Esophagus (tissue), 2 donors: ENCODE results near the gene NELFB. TPM values are rescaled to one million over a fixed set of nuclear protein-coding genes. Genes with fewer than 3 reads are reported as not detected.

Experiments
- H3K27ac ChIP-seq, 2 donors: one replicate each; pipeline ENCODE4 v1.5.1; 2013; ENCODE audit warnings: low read depth in 2 of 2, mild to moderate bottlenecking in 2 of 2, inconsistent platforms in 1 of 2, low read length in 1 of 2, moderate library complexity in 1 of 2
- H3K27me3 ChIP-seq, 2 donors: one replicate each; pipeline ENCODE4 v1.6.1; 2013; ENCODE audit warnings: low read length in 2 of 2, control low read depth in 1 of 2, mild to moderate bottlenecking in 1 of 2; ENCODE audit not compliant: insufficient read depth in 2 of 2, control insufficient read depth in 1 of 2
- H3K36me3 ChIP-seq, 2 donors: one replicate each; pipeline ENCODE4 v1.6.1; 2013; ENCODE audit warnings: low read length in 1 of 2; ENCODE audit not compliant: control insufficient read depth in 2 of 2, insufficient read depth in 2 of 2
- H3K4me1 ChIP-seq, 2 donors: one replicate each; pipeline ENCODE4 v1.6.1; 2013; ENCODE audit warnings: low read length in 1 of 2; ENCODE audit not compliant: control insufficient read depth in 2 of 2, insufficient read depth in 2 of 2
- H3K4me3 ChIP-seq, 2 donors: one replicate each; pipeline ENCODE4 v1.5.1; 2013; ENCODE audit warnings: low read length in 2 of 2, mild to moderate bottlenecking in 2 of 2, low read depth in 1 of 2, moderate library complexity in 1 of 2
- H3K9me3 ChIP-seq, 2 donors: one replicate each; pipeline ENCODE4 v1.6.1; 2013; ENCODE audit warnings: mild to moderate bottlenecking in 2 of 2, low read depth in 1 of 2, low read length in 1 of 2, moderate library complexity in 1 of 2; ENCODE audit not compliant: control insufficient read depth in 2 of 2, insufficient read depth in 1 of 2
- WGBS, 2 donors: extraction: QIAGEN DNeasy Blood & Tissue Kit; methylation state at CpG; one replicate each; pipeline ENCODE4 v1.1.7; 2013; 5-methylcytosine and 5-hydroxymethylcytosine counted together
- polyA plus RNA-seq, 2 donors: library from polyadenylated mRNA; stranded (reverse); fragments of 200-250 nt; gene quantifications; one replicate each; pipeline ENCODE4 v1.2.3, GENCODE V29; 2013
- donor health status: healthy with polysubstance abuse.
- donor health status: Bipolar disorder and iron deficiency.

Gene NELFB
- 10 to 100 TPM; 31.7 to 34.7 TPM for polyA plus RNA-seq

DNA sequence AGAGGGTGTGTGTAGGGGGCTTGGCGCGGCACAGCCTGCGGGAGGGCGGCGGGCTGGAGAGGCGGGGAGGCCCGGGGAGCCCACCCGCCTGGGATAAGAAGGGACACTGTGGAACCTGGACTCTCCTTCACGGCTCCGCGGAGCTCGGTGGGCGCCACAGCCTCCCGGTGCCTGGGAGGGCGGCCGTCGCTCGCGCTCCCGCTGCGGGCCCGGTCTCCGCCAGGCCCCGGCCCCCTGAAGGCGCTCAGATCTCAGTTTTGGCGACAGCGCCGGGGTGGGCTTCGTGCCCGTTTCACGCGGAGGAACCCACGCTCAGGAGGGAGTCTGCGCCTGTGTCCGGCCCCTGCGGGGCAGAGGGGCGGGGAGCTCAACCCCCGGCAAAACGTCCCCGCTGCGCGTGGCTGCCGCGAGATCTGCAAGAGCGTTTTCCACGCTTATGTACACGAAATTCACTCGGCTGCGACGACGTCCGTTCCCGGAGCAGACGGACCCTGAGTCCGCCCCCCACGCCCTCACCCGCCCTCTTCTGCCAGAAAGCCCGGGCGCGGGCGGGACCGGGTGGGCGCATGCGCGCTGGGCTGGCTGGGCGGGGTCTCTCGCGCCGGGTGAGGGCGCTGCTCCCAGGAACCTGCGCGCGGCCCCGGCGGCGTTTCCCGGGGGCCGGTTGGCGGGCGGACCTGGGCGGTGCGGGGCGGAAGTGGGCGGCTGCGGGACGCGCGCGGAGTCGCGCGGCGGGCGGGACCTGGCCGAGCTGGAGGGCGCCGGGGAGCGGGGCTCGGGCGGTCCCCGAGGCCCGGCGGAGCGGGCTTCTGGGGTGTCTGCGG lies at the start of gene NELFB:
NELFB (plus strand) TSS at position 704 of the 824 bp plus-strand sequence.
- Histone ChIP-seq H3K27me3 (no peaks in the 10 kb centered on the region), H3K9me3 (no peaks in the 10 kb centered on the region), H3K4me3 (peak within 1 kb of the TSS; percentile 84 to 85), H3K36me3 (peaks cover 3 to 15% of the 10 kb centered on the region in 2 donors), H3K4me1 (peaks cover 2 to 16% of the 10 kb centered on the region in 2 donors), H3K27ac (peak within 1 kb of the TSS; percentile 76 to 82)
- WGBS, 2 donors = 1 to 2% methylated on average over 82 to 105 of the region's 105 CpGs

DNA sequence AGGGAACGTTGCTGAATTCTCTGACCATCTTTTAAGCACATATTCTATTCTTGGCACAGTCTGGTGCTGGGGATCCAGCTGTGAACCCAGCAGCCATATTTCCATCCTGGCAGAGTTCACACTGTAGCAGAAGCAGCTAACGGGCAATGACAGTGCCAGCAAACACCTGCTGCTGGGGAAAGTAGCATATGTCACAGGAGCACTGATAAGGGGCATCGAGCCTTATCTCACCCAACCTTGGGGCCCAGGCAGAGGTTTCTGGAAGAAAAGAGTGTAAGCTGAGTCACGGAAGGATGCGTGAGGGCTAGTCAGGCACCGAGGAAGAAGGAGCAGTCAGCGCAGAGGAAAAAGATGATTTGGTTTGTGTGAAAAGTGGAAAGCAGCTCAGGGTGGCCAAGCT lies 48.5 kb upstream of the NELFB start:
- Histone ChIP-seq H3K4me1 (peaks cover 6 to 24% of the 10 kb centered on the region in 2 donors), H3K36me3 (peaks cover 0 to 4% of the 10 kb centered on the region in 2 donors), H3K27me3 (no peaks in the 10 kb centered on the region), H3K9me3 (no peaks in the 10 kb centered on the region), H3K4me3 (peak overlapping the region in 1 of 2 donors; percentile 81), H3K27ac (no peak overlapping the region)
- WGBS, 2 donors = 66 to 76% methylated on average over 7 of the region's 7 CpGs

DNA sequence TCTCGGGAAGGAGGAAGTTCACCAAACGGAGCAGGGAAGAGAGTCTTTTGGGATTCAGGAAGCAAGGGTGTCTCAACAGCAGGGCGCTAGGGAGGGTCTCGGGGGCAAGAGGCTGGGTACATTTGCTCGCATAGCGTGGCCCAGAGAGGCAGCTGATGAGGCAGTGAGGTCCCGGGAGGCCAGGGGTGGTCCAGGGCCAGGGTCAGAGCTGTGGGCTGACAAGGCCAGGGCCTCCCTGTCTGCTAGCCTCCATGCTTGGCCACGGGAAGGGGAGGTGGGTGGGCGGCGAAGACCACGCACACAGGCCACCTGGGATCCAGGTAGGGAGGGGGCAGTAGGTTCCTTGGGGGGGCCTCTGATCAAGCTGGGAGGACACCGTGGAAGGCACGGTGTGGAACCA lies 43.6 kb upstream of the NELFB start:
- H3K27ac ChIP-seq = no peak overlapping the region
- H3K4me1 ChIP-seq = peaks cover 3 to 7% of the 10 kb centered on the region in 2 donors
- peaks cover 0 to 17% of the 10 kb centered on the region in 2 donors for H3K36me3 ChIP-seq
- no peak overlapping the region for H3K4me3 ChIP-seq
- 84 to 89% methylated on average over 13 of the region's 13 CpGs for WGBS, 2 donors
- no peaks in the 10 kb centered on the region for H3K27me3 ChIP-seq
- no peaks in the 10 kb centered on the region for H3K9me3 ChIP-seq

DNA sequence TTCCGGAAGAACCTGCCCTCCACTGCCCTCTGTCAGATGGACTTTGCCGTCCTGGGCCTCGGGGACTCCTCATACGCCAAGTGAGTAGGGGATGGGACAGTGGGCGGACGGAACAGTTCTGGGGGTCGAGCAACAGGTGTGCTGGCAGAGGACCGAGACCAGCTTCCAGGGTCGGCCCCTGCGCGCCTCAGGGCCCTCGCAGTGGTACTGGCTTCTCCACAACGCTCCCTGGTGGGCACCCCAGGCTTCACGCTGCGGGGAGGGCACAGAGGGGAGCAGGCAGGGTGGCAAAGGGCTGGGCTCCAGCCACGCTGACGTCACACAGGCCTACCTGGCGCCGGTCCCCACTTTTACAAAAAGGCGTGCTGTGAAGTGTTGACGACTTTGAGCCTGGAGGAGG lies 42.6 kb upstream of the NELFB start:
- peaks cover 0 to 19% of the 10 kb centered on the region in 2 donors for H3K36me3 ChIP-seq
- H3K4me3 ChIP-seq = no peak overlapping the region
- H3K27ac ChIP-seq = no peak overlapping the region
- H3K4me1 ChIP-seq = peaks cover 2 to 7% of the 10 kb centered on the region in 2 donors
- WGBS, 2 donors = 78 to 86% methylated on average over 19 to 21 of the region's 21 CpGs
- no peaks in the 10 kb centered on the region for H3K27me3 ChIP-seq
- no peaks in the 10 kb centered on the region for H3K9me3 ChIP-seq

DNA sequence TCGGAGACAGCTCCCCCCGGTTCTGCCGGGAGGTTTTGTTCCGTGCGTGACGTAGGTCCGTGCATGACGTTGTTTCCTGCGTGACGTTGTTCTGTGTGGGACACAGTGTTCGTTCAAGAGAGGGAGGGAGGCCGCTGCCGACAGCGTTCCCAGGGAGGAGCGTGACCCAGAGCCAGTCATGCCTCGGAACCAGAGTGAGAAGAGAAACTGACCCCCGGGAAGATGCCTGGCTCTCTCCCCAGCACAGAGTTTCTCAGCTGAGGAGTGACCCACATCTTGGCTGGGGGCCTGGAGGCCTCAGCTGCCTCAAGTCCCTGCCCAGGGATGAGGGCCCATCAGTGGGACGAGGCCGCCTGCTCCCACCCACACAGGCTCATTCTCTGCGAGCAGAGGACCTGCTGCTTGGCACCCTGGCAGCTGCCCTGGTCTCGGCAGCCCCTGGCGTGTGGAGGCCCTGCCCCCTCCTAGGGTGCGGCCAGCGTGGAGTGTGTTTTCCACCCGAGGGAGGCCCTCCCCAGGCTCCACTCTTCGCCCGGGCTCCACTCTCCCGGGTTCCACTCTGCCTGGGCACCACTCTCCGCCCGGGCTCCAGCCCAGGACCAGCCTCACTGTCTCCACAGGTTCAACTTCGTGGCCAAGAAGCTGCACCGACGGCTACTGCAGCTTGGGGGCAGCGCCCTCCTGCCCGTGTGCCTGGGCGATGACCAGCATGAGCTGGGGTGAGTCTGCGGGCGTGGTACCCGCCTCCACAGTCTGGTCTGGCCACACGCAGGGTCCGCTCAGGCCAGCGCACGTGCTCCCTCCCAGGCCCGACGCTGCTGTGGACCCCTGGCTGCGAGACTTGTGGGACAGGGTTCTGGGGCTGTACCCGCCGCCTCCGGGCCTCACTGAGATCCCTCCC lies 41.7 kb upstream of the NELFB start:
- Histone ChIP-seq H3K4me3 (no peak overlapping the region), H3K27me3 (no peaks in the 10 kb centered on the region), H3K27ac (no peak overlapping the region), H3K9me3 (no peaks in the 10 kb centered on the region), H3K36me3 (peaks cover 0 to 19% of the 10 kb centered on the region in 2 donors), H3K4me1 (peaks cover 0 to 14% of the 10 kb centered on the region in 2 donors)
- WGBS, 2 donors = 87 to 89% methylated on average over 49 of the region's 49 CpGs

DNA sequence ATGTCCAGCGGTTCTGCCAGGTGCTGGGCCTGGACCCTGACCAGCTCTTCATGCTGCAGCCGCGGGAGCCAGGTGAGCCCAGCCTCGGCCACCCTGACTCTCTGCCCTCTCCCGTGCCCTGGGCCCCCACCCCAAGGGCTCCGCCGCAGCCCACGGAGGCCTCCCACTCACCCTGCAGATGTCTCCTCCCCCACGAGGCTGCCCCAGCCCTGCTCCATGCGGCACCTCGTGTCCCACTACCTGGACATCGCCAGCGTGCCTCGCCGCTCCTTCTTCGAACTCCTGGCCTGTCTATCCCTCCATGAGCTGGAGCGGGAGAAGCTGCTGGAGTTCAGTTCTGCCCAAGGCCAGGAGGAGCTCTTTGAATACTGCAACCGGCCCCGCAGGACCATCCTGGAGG lies 40.5 kb upstream of the NELFB start:
- H3K9me3 ChIP-seq = no peaks in the 10 kb centered on the region
- no peak overlapping the region for H3K4me3 ChIP-seq
- peaks cover 0 to 21% of the 10 kb centered on the region in 2 donors for H3K36me3 ChIP-seq
- no peak overlapping the region for H3K27ac ChIP-seq
- WGBS, 2 donors = 92 to 93% methylated on average over 19 of the region's 19 CpGs
- peaks cover 0 to 21% of the 10 kb centered on the region in 2 donors for H3K4me1 ChIP-seq
- H3K27me3 ChIP-seq = no peaks in the 10 kb centered on the region

DNA sequence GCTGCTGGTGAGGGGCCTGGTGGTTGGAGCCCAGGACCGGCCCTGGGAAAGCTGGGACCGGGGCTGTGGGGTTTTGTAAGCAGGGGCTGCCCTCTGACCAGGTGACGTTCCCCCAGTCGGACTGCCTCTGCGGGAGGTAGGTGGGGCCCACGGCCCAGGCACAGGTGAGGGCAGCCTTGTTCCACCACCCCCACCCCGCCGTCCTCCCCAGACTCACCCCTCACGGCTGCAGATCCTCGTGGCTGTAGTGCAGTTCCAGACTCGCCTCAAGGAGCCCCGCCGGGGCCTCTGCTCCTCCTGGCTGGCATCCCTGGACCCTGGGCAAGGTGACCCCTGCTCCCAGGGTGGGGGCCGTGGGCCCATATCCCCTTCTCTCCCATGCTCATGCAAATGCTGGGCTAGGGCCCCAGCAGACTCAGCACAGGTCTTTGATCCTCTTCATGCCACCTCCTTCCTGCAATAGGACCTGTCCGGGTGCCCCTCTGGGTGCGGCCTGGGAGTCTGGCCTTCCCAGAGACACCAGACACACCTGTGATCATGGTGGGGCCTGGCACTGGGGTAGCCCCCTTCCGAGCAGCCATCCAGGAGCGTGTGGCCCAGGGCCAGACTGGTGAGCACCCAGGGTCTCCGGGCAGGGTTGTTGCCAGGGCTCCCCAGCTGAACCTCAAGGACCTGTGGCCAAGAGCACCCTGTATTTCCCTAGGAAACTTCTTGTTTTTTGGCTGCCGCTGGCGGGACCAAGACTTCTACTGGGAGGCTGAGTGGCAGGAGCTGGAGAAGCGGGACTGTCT lies 39.7 kb upstream of the NELFB start:
- no peak overlapping the region for H3K4me3 ChIP-seq
- H3K9me3 ChIP-seq = no peaks in the 10 kb centered on the region
- no peaks in the 10 kb centered on the region for H3K27me3 ChIP-seq
- H3K4me1 ChIP-seq = peaks cover 0 to 21% of the 10 kb centered on the region in 2 donors
- WGBS, 2 donors = 89 to 90% methylated on average over 19 to 22 of the region's 22 CpGs
- H3K36me3 ChIP-seq = peaks cover 0 to 25% of the 10 kb centered on the region in 2 donors
- no peak overlapping the region for H3K27ac ChIP-seq

DNA sequence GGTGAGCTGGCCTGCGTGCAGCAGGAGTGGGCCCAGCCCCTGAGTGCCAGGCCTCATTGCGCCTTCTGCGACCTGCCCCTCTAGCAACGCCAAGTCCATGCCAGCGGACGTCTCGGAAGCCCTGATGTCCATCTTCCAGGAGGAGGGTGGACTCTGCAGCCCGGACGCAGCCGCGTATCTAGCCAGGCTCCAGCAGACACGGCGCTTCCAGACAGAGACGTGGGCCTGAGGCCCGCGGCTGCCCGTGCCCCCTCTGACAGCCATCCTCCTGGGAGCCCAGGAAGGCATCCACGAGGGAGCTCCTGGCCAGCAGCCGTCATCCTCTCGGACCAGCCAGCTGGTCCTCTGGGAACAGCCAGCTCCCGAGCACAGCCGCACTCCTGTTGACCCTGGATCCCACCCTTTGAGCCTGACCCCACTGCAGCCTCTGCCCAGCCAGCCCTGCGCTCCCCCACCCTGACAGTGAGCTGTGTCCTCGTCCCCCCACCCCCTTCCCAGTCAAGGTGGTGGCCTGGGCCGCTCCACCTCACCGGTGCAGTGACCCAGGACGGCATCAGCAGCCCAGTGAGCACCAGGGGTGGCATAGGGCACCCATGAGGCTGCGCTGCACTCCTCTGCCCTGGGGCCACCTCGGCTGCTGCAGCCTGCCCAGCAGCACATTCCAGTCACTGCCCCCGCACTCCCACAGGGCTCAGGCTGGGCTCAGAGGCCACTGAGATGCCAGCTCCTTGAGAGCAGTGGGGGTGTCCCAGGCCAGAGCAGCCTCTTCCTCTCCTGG lies 38.8 kb upstream of the NELFB start:
- Histone ChIP-seq H3K4me1 (peaks cover 0 to 21% of the 10 kb centered on the region in 2 donors), H3K9me3 (no peaks in the 10 kb centered on the region), H3K27me3 (no peaks in the 10 kb centered on the region), H3K36me3 (peaks cover 0 to 25% of the 10 kb centered on the region in 2 donors), H3K27ac (peak overlapping the region in 1 of 2 donors; percentile 91), H3K4me3 (peak overlapping the region in 1 of 2 donors; percentile 61)
- 88 to 92% methylated on average over 30 of the region's 30 CpGs for WGBS, 2 donors
